Mesendoderm (in vitro differentiated cells): ENCODE data around the gene CX3CL1.

ENCODE experiments used
- DNase-seq: peaks from one replicate; pipeline ENCODE4 v3.0.0; 2013
- H2AK5ac ChIP-seq: 2 replicates; pipeline ENCODE4 v1.6.1; 2013; ENCODE audit warnings: low read length, inconsistent platforms
- H2BK120ac ChIP-seq: 2 replicates; pipeline ENCODE4 v1.6.1; 2013; ENCODE audit warnings: low read depth, mild to moderate bottlenecking, low read length, moderate library complexity, mixed read lengths
- H2BK15ac ChIP-seq: replicated peaks from 2 replicates; pipeline ENCODE4 v1.6.1; 2013; ENCODE audit warnings: low read depth, mild to moderate bottlenecking, moderate library complexity
- H2BK5ac ChIP-seq: 2 replicates; pipeline ENCODE4 v1.6.1; 2013; ENCODE audit warnings: low read length, inconsistent platforms
- H3K18ac ChIP-seq: 2 replicates; pipeline ENCODE4 v1.6.1; 2013; ENCODE audit warnings: mild to moderate bottlenecking, low read length, mixed read lengths
- H3K23ac ChIP-seq: one replicate; pipeline ENCODE4 v1.6.1; 2013; ENCODE audit warnings: low read length
- H3K27ac ChIP-seq: 2 replicates; pipeline ENCODE4 v1.5.1; 2013; ENCODE audit warnings: low read depth, mild to moderate bottlenecking, inconsistent platforms, low read length, moderate library complexity
- H3K27me3 ChIP-seq: 2 replicates; pipeline ENCODE4 v1.6.1; 2013; ENCODE audit warnings: low read length, control low read depth, mild to moderate bottlenecking, inconsistent platforms; ENCODE audit not compliant: insufficient read depth, poor library complexity
- H3K36me3 ChIP-seq: 2 replicates; pipeline ENCODE4 v1.6.1; 2013; ENCODE audit warnings: low read length, inconsistent platforms; ENCODE audit not compliant: control insufficient read depth, insufficient read depth
- H3K4ac ChIP-seq: one replicate; pipeline ENCODE4 v1.6.1; 2013; ENCODE audit warnings: low read depth, mild to moderate bottlenecking, low read length, moderate library complexity
- H3K4me1 ChIP-seq: 2 replicates; pipeline ENCODE4 v1.6.1; 2013; ENCODE audit warnings: low read depth, low read length, inconsistent platforms; ENCODE audit not compliant: control insufficient read depth
- H3K4me2 ChIP-seq: 2 replicates; pipeline ENCODE4 v1.6.1; 2013; ENCODE audit warnings: low read length
- H3K4me3 ChIP-seq: 2 replicates; pipeline ENCODE4 v1.5.1; 2013; ENCODE audit warnings: mild to moderate bottlenecking, low read length
- H3K56ac ChIP-seq: one replicate; pipeline ENCODE4 v1.6.1; 2013; ENCODE audit warnings: low read length
- H3K79me1 ChIP-seq: 2 replicates; pipeline ENCODE4 v1.6.1; 2013; ENCODE audit warnings: low read length, inconsistent platforms
- H3K79me2 ChIP-seq: 2 replicates; pipeline ENCODE4 v1.6.1; 2013; ENCODE audit warnings: mild to moderate bottlenecking, low read length; ENCODE audit not compliant: control insufficient read depth, insufficient read depth
- H3K9ac ChIP-seq: 2 replicates; pipeline ENCODE4 v1.6.1; 2013; ENCODE audit warnings: low read length, inconsistent platforms
- H4K5ac ChIP-seq: one replicate; pipeline ENCODE4 v1.6.1; 2013; ENCODE audit warnings: low read length
- H4K8ac ChIP-seq: one replicate; pipeline ENCODE4 v1.6.1; 2013; ENCODE audit warnings: low read depth, mild to moderate bottlenecking, control low read depth, low read length, moderate library complexity
- WGBS: extraction: QIAGEN DNeasy Blood & Tissue Kit; methylation state at CpG from one replicate; pipeline ENCODE4 v1.1.7; 2013; ENCODE audit warnings: low lambda C conversion rate, missing lambda C conversion rate; ENCODE audit not compliant: insufficient coverage; ENCODE audit errors: extremely low coverage; 5-methylcytosine and 5-hydroxymethylcytosine counted together

CX3CL1 gene

GRCh38 chr16:57405097-57405496 lies 32.8 kb downstream of the CX3CL1 start:
- Histone ChIP-seq H2BK15ac (no peak overlapping the region), H4K5ac (no peak overlapping the region), H3K27me3 (no peaks in the 10 kb centered on the region), H3K79me1 (no peaks in the 10 kb centered on the region), H3K23ac (no peak overlapping the region), H3K36me3 (no peaks in the 10 kb centered on the region), H3K9ac (no peak overlapping the region), H4K8ac (no peak overlapping the region), H3K18ac (no peak overlapping the region), H2BK120ac (no peak overlapping the region), H3K27ac (no peak overlapping the region), H3K4me2 (no peak overlapping the region), H3K4me3 (no peak overlapping the region), H3K56ac (no peak overlapping the region), H3K4ac (no peak overlapping the region), H2AK5ac (no peak overlapping the region), H3K79me2 (no peaks in the 10 kb centered on the region), H3K4me1 (no peaks in the 10 kb centered on the region), H2BK5ac (no peak overlapping the region)
- no CpG with 5 or more reads among the region's 3 CpGs for WGBS
- no peak for DNase-seq

- Histone ChIP-seq H3K18ac (no peak overlapping the region), H4K5ac (no peak overlapping the region), H3K79me2 (no peaks in the 10 kb centered on the region), H3K23ac (no peak overlapping the region), H3K4me1 (no peaks in the 10 kb centered on the region), H3K4ac (no peak overlapping the region), H3K4me3 (no peak overlapping the region), H3K4me2 (no peak overlapping the region), H3K79me1 (no peaks in the 10 kb centered on the region), H4K8ac (no peak overlapping the region), H3K27me3 (no peaks in the 10 kb centered on the region), H3K36me3 (no peaks in the 10 kb centered on the region), H3K9ac (no peak overlapping the region), H2AK5ac (no peak overlapping the region), H2BK15ac (no peak overlapping the region), H3K56ac (no peak overlapping the region), H2BK5ac (no peak overlapping the region), H2BK120ac (no peak overlapping the region), H3K27ac (no peak overlapping the region)
- no peak for DNase-seq
- no CpG with 5 or more reads among the region's 2 CpGs for WGBS
Observed at GRCh38 chr16:57406881-57407280, 34.6 kb downstream of the CX3CL1 start.

- Histone ChIP-seq H3K79me2 (no peaks in the 10 kb centered on the region), H3K27ac (no peak overlapping the region), H3K9ac (no peak overlapping the region), H3K27me3 (no peaks in the 10 kb centered on the region), H4K5ac (no peak overlapping the region), H3K56ac (no peak overlapping the region), H2BK120ac (no peak overlapping the region), H2BK5ac (no peak overlapping the region), H3K23ac (no peak overlapping the region), H2BK15ac (no peak overlapping the region), H3K4me3 (no peak overlapping the region), H3K4me1 (no peaks in the 10 kb centered on the region), H3K4ac (no peak overlapping the region), H3K18ac (no peak overlapping the region), H3K4me2 (no peak overlapping the region), H4K8ac (no peak overlapping the region), H3K36me3 (no peaks in the 10 kb centered on the region), H2AK5ac (no peak overlapping the region), H3K79me1 (no peaks in the 10 kb centered on the region)
- 100% methylated on average over 4 of the region's 5 CpGs for WGBS
- no peak for DNase-seq
Observed at GRCh38 chr16:57407521-57408353, 35.4 kb downstream of the CX3CL1 start.

GRCh38 chr16:57409065-57409464 lies 36.8 kb downstream of the CX3CL1 start:
- Histone ChIP-seq H3K56ac (no peak overlapping the region), H3K18ac (no peak overlapping the region), H4K8ac (no peak overlapping the region), H3K27me3 (no peaks in the 10 kb centered on the region), H3K79me1 (no peaks in the 10 kb centered on the region), H2AK5ac (no peak overlapping the region), H3K4me1 (no peaks in the 10 kb centered on the region), H3K79me2 (no peaks in the 10 kb centered on the region), H3K36me3 (no peaks in the 10 kb centered on the region), H2BK5ac (no peak overlapping the region), H3K4ac (no peak overlapping the region), H2BK120ac (no peak overlapping the region), H3K23ac (no peak overlapping the region), H3K27ac (no peak overlapping the region), H3K4me3 (no peak overlapping the region), H3K4me2 (no peak overlapping the region), H3K9ac (no peak overlapping the region), H4K5ac (no peak overlapping the region), H2BK15ac (no peak overlapping the region)
- no CpG with 5 or more reads among the region's 5 CpGs for WGBS
- DNase-seq, result no peak

GRCh38 chr16:57409870-57410587 lies 37.7 kb downstream of the CX3CL1 start:
- H3K4ac ChIP-seq, result no peak overlapping the region
- no peaks in the 10 kb centered on the region for H3K36me3 ChIP-seq
- H3K18ac ChIP-seq, result no peak overlapping the region
- no peak overlapping the region for H2BK120ac ChIP-seq
- no peak overlapping the region for H4K5ac ChIP-seq
- WGBS, result no CpG with 5 or more reads among the region's 14 CpGs
- no peak overlapping the region for H3K9ac ChIP-seq
- H3K4me3 ChIP-seq, result no peak overlapping the region
- DNase-seq, result peak; percentile 33
- no peak overlapping the region for H3K56ac ChIP-seq
- no peaks in the 10 kb centered on the region for H3K79me2 ChIP-seq
- H4K8ac ChIP-seq, result no peak overlapping the region
- no peak overlapping the region for H3K27ac ChIP-seq
- no peaks in the 10 kb centered on the region for H3K27me3 ChIP-seq
- H3K23ac ChIP-seq, result no peak overlapping the region
- no peak overlapping the region for H2BK15ac ChIP-seq
- H3K4me1 ChIP-seq, result no peaks in the 10 kb centered on the region
- no peak overlapping the region for H2AK5ac ChIP-seq
- no peak overlapping the region for H2BK5ac ChIP-seq
- no peaks in the 10 kb centered on the region for H3K79me1 ChIP-seq
- no peak overlapping the region for H3K4me2 ChIP-seq
